PC-3 (cell line): Measurements from ENCODE around the gene GRIN2C.

Experiments
- EZH2 ChIP-seq: fragments of 300-600 bp; sonication (generic); IDR thresholded peaks from one replicate; pipeline ENCODE4 v1.6.1; 2017; ENCODE audit warnings: antibody characterized with exemption, mild to moderate bottlenecking, low read length; ENCODE audit not compliant: unreplicated experiment
- EZH2phosphoT487 ChIP-seq: fragments of 300-600 bp; sonication (generic); IDR thresholded peaks from 2 replicates; pipeline ENCODE4 v1.6.1; 2018; ENCODE audit warnings: mild to moderate bottlenecking, antibody characterized with exemption, low read length, borderline replicate concordance
- TF ChIP-seq, protein P1 (sequence below): fragments of 300-600 bp; sonication (generic); conservative IDR thresholded peaks from 2 replicates; pipeline ENCODE4 v1.5.1; 2017; ENCODE audit warnings: antibody characterized with exemption, low read depth, mild to moderate bottlenecking, low read length

DNA sequence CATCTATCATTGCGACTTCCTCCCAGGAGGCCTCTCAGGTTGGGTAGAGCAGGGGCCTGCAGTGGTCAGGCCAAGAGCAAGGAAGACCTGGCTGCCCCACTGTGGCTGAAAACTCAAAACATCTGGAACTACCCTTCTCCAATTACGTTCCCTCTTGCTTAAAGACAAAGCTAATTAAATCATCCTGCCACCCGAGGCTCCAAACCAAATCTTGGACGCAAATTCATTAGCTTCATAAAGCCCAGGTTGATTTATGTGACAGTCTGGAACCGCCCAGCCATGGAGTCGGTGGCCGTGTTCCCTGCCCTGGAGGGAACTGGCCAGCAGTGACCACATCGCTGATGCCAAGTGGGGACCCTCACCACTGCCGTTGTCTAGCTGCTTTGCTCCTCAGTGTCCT is 21.4 kb downstream of the GRIN2C start:
- TF ChIP-seq, protein P1, sequence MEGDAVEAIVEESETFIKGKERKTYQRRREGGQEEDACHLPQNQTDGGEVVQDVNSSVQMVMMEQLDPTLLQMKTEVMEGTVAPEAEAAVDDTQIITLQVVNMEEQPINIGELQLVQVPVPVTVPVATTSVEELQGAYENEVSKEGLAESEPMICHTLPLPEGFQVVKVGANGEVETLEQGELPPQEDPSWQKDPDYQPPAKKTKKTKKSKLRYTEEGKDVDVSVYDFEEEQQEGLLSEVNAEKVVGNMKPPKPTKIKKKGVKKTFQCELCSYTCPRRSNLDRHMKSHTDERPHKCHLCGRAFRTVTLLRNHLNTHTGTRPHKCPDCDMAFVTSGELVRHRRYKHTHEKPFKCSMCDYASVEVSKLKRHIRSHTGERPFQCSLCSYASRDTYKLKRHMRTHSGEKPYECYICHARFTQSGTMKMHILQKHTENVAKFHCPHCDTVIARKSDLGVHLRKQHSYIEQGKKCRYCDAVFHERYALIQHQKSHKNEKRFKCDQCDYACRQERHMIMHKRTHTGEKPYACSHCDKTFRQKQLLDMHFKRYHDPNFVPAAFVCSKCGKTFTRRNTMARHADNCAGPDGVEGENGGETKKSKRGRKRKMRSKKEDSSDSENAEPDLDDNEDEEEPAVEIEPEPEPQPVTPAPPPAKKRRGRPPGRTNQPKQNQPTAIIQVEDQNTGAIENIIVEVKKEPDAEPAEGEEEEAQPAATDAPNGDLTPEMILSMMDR: no peak
- no peak for TF ChIP-seq EZH2
- TF ChIP-seq EZH2phosphoT487: no peak
